Lung (tissue), 12 donors: ENCODE results near the gene TTC7B. TPM values are rescaled to one million over a fixed set of nuclear protein-coding genes. Genes with fewer than 3 reads are reported as not detected.

Source experiments
- ATAC-seq: fragments of 200-7000 bp; cut with Tn5 transposase; one replicate; pipeline ENCODE4 v1.9.1; 2020; ENCODE audit warnings: moderate number of reproducible peaks; ENCODE audit not compliant: insufficient read depth, low FRiP score
- DNase-seq, 3 donors: peaks; one replicate each; pipeline ENCODE4 v3.0.0-alpha.2; 2013 to 2017
- H3K27ac ChIP-seq, 2 donors: one replicate each; pipeline ENCODE4 v1.5.1; 2013; ENCODE audit warnings: mild to moderate bottlenecking in 2 of 2, moderate library complexity in 2 of 2, control low read depth in 1 of 2, inconsistent platforms in 1 of 2, low read depth in 1 of 2, low read length in 1 of 2
- H3K27me3 ChIP-seq, 3 donors: one replicate each; pipeline ENCODE4 v1.5.1; 2013; ENCODE audit warnings: low read length in 2 of 3; ENCODE audit not compliant: control insufficient read depth in 3 of 3, insufficient read depth in 3 of 3
- H3K36me3 ChIP-seq, 4 donors: one replicate each; pipeline ENCODE4 v1.5.1; 2013; ENCODE audit warnings: low read length in 4 of 4, mild to moderate bottlenecking in 1 of 4, moderate library complexity in 1 of 4; ENCODE audit not compliant: control insufficient read depth in 4 of 4, insufficient read depth in 4 of 4
- H3K4me1 ChIP-seq, 5 donors: one replicate each; pipeline ENCODE4 v1.5.1; 2013; ENCODE audit warnings: low read length in 5 of 5, mild to moderate bottlenecking in 2 of 5, moderate library complexity in 1 of 5; ENCODE audit not compliant: control insufficient read depth in 5 of 5, insufficient read depth in 5 of 5
- H3K4me3 ChIP-seq: one replicate; pipeline ENCODE4 v1.5.1; 2013; ENCODE audit warnings: mild to moderate bottlenecking, control low read depth, moderate library complexity
- H3K9ac ChIP-seq, 2 donors: one replicate each; pipeline ENCODE4 v1.5.1; 2013; ENCODE audit warnings: low read length in 2 of 2, control low read depth in 1 of 2; ENCODE audit not compliant: insufficient read depth in 1 of 2
- H3K9me3 ChIP-seq, 4 donors: one replicate each; pipeline ENCODE4 v1.5.1; 2013; ENCODE audit warnings: low read length in 3 of 4, mild to moderate bottlenecking in 1 of 4, moderate library complexity in 1 of 4; ENCODE audit not compliant: control insufficient read depth in 4 of 4, insufficient read depth in 3 of 4
- WGBS, 2 donors: extraction: QIAGEN DNeasy Blood & Tissue Kit; methylation state at CpG; one replicate each; pipeline ENCODE4 v1.1.7; 2013; 5-methylcytosine and 5-hydroxymethylcytosine counted together
- polyA plus RNA-seq, 2 donors: library from polyadenylated mRNA; stranded (reverse); fragments of 200-250 nt; gene quantifications; one replicate each; pipeline ENCODE4 v1.2.1, GENCODE V29; 2013
- total RNA-seq, 2 donors: library from RNA; depleted of rRNA in 1 of 2; stranded (reverse); fragments of >200 nt in 1 of 2; gene quantifications; one replicate each; pipeline ENCODE4 v1.2.1, GENCODE V29; 2014 to 2021
- TF ChIP-seq, protein P1 (sequence below): IDR thresholded peaks from 2 replicates; pipeline ENCODE4 v1.5.1; 2012; ENCODE audit warnings: mild to moderate bottlenecking; ENCODE audit errors: control extremely low read depth, extremely low read depth
- donor health status: control.
- donor health status: control.
- donor health status: Bipolar disorder and iron deficiency.
- donor health status: healthy.
- donor health status: DM: yes; HTN: yes; CAD: no.

TTC7B gene
- total and polyA plus RNA-seq, 4 donors: 11.0 to 39.6 (median 23.0) TPM

DNA sequence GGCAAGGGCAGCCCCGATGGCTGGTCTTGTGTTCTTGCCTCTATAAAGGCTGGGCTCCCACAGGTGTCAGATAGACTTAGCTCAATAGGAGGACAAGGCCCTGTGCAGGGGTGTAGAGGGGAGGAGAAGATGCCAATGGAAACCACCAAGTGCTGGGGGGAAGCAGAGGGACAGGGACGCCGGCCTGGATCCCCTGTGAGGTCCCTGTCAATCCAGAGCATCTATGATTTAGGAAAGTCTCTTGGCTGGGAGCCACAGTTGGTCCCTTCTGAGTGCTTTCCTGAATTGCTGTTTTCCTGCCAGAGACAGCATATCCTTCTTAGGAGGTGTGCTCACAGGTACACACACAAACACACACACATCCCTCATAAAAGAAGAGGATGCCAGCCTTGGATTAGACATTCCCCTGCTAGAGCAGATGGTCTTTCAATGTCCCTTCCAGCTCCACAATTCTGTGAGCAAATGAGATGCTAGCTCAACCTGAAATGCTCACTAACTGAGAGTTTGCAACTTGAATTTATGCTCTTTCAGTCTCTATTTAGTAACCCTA, 62.7 kb downstream of the TTC7B start:
- no peak for DNase-seq
- Histone ChIP-seq H3K27ac (no peak overlapping the region), H3K4me1 (peaks cover 0 to under 1% (median 0%) of the 10 kb centered on the region in 5 donors), H3K4me3 (no peak overlapping the region), H3K36me3 (peaks cover 0 to 3% (median 0%) of the 10 kb centered on the region in 4 donors), H3K9me3 (no peaks in the 10 kb centered on the region), H3K9ac (no peak overlapping the region), H3K27me3 (no peaks in the 10 kb centered on the region)
- 96% methylated on average over 3 of the region's 3 CpGs for WGBS, 2 donors
- ATAC-seq: no peak
- TF ChIP-seq, protein P1, sequence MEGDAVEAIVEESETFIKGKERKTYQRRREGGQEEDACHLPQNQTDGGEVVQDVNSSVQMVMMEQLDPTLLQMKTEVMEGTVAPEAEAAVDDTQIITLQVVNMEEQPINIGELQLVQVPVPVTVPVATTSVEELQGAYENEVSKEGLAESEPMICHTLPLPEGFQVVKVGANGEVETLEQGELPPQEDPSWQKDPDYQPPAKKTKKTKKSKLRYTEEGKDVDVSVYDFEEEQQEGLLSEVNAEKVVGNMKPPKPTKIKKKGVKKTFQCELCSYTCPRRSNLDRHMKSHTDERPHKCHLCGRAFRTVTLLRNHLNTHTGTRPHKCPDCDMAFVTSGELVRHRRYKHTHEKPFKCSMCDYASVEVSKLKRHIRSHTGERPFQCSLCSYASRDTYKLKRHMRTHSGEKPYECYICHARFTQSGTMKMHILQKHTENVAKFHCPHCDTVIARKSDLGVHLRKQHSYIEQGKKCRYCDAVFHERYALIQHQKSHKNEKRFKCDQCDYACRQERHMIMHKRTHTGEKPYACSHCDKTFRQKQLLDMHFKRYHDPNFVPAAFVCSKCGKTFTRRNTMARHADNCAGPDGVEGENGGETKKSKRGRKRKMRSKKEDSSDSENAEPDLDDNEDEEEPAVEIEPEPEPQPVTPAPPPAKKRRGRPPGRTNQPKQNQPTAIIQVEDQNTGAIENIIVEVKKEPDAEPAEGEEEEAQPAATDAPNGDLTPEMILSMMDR: no peak

DNA sequence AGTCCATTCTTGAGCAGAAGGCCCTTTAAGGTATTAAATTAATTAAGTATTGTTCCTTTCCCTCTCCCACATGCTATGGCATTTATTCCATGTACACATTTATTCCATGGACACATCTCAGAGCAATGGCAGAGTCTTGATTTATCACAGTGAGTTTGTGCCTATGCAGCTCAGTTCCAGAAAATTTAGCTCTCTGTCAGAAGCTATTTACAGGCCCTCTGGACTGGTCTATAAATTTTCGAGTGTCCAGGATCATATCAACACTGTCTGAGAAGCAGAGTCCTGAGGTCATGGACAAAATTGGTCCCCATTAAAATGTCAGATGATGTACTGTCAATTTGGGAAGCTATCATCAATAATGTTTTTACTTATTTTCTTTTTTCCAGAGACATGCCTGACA, 65.5 kb downstream of the TTC7B start:
- ATAC-seq (no peak), DNase-seq (no peak)
- TF ChIP-seq, protein P1: no peak
- no peak overlapping the region for H3K27ac ChIP-seq
- no peak overlapping the region for H3K4me3 ChIP-seq
- no peaks in the 10 kb centered on the region for H3K27me3 ChIP-seq
- peaks cover 0 to 3% (median 0%) of the 10 kb centered on the region in 4 donors for H3K36me3 ChIP-seq
- H3K9ac ChIP-seq: no peak overlapping the region
- peaks cover 0 to 2% (median 0%) of the 10 kb centered on the region in 4 donors for H3K9me3 ChIP-seq
- WGBS, 2 donors: 92 to 93% methylated on average over 1 of the region's 1 CpG
- H3K4me1 ChIP-seq: no peaks in the 10 kb centered on the region

GRCh38 chr14:90750191-90750590, 66.0 kb downstream of the TTC7B start:
- H3K36me3 ChIP-seq: peaks cover 0 to 3% (median 0%) of the 10 kb centered on the region in 4 donors
- H3K9me3 ChIP-seq: peaks cover 0 to 2% (median 0%) of the 10 kb centered on the region in 4 donors
- TF ChIP-seq, protein P1: no peak
- H3K9ac ChIP-seq: no peak overlapping the region
- no peak overlapping the region for H3K27ac ChIP-seq
- DNase-seq (no peak), ATAC-seq (no peak)
- no peaks in the 10 kb centered on the region for H3K4me1 ChIP-seq
- H3K27me3 ChIP-seq: no peaks in the 10 kb centered on the region
- H3K4me3 ChIP-seq: no peak overlapping the region

DNA sequence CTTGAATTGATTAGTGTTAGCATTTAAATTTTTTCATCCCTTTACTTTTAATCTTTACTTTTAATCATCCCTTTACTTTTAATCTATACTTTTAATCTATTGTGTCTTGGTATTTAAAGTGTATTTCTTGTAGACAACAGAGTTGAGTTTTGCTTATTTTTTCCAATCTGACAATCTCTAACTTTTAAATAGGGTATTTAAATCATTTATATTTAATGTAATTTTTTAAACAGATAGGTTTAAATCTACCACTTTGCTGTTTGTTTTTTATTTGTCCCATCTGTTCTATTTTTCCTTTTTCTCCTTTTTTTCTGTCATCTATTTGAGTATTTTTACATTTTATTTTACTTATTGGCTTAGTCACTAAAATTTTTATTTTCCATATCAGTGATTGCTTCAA, 68.3 kb downstream of the TTC7B start:
- H3K9ac ChIP-seq: no peak overlapping the region
- H3K4me1 ChIP-seq: peaks cover 0 to 10% (median 0%) of the 10 kb centered on the region in 5 donors
- no peak for DNase-seq
- H3K4me3 ChIP-seq: no peak overlapping the region
- peaks cover 0 to 6% (median 2%) of the 10 kb centered on the region in 4 donors for H3K36me3 ChIP-seq
- ATAC-seq: no peak
- TF ChIP-seq, protein P1: no peak
- H3K27me3 ChIP-seq: no peaks in the 10 kb centered on the region
- no peak overlapping the region for H3K27ac ChIP-seq
- H3K9me3 ChIP-seq: peaks cover 0 to 2% (median 0%) of the 10 kb centered on the region in 4 donors
